GM12865 (cell line): Measurements from ENCODE around the gene SLC22A17.

Experiments
- DNase-seq: peaks from one replicate; pipeline ENCODE4 v3.0.0; 2010; ENCODE audit warnings: low read depth
- H3K4me3 ChIP-seq: 2 replicates; pipeline ENCODE4 v1.5.1; 2011; ENCODE audit warnings: mild to moderate bottlenecking, low read depth, low read length, control low read depth
- CTCF ChIP-seq: IDR thresholded peaks from 2 replicates; pipeline ENCODE4 v1.5.1; 2011; ENCODE audit warnings: low read length, control low read depth, low read depth, inconsistent platforms; ENCODE audit not compliant: insufficient read depth; ENCODE audit errors: missing control alignments

The SLC22A17 gene

GRCh38 chr14:23297611-23298277, 54.9 kb downstream of the SLC22A17 start:
- H3K4me3 ChIP-seq = no peak overlapping the region
- no peak for DNase-seq
- no peak for TF ChIP-seq CTCF

GRCh38 chr14:23297096-23297495, 55.6 kb downstream of the SLC22A17 start:
- no peak for TF ChIP-seq CTCF
- H3K4me3 ChIP-seq = no peak overlapping the region
- no peak for DNase-seq
